HEK293 (cell line): ENCODE data around the gene TOMM40.

Source experiments
- CTCF ChIP-seq: fragments of 450-650 bp; formaldehyde crosslinking; IDR thresholded peaks from 2 replicates; pipeline ENCODE4 v1.5.1; 2016; ENCODE audit warnings: missing biosample characterization, missing genetic modification characterization
- ZNF362 ChIP-seq: fragments of 450-650 bp; formaldehyde crosslinking; IDR thresholded peaks from 2 replicates; pipeline ENCODE4 v1.5.1; 2016; ENCODE audit warnings: missing biosample characterization, missing genetic modification characterization

GRCh38 chr19:44850641-44851109 lies 40.4 kb upstream of the TOMM40 start:
- TF ChIP-seq ZNF362: no peak
- no peak for TF ChIP-seq CTCF (tag by site-specific recombination)
